ENCODE measurements around the gene ASB2. TPM values are rescaled to one million over a fixed set of nuclear protein-coding genes. Genes with fewer than 3 reads are reported as not detected.
A peak's percentile ranks its signal among the peaks of the same experiment; 100 is the strongest.

ASB2 gene
- total RNA-seq, 1 donor = 2.0 TPM

DNA sequence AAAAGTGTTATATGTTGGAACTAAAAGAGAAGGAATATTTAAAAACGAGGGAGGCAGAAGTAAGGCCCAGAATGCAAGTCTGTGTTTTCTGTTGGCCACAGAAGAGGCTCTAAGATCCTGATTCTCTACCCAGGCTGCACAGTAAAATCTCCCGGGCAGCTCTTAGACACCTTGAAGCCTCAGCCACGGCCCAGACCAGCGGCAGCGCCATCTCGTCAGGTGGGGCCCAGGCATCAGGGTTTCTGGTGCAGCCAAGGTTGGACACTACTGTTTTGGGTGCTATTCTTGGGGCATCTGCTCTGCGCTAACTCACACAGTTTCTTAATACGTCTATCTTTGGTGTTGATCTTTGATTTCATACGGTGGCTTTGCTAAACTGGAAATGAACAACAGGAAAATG is 32.4 kb downstream of the ASB2 start:
- H3K27me3 ChIP-seq (ENCODE audit: insufficient read depth, low read length) = no peaks in the 10 kb centered on the region
- H3K4me1 ChIP-seq (ENCODE audit: insufficient read depth, low read length) = peaks cover 11% of the 10 kb centered on the region
- H3K9me3 ChIP-seq (ENCODE audit: low read depth, low read length) = no peaks in the 10 kb centered on the region
- H3K4me3 ChIP-seq (ENCODE audit: low read length) = no peak overlapping the region

DNA sequence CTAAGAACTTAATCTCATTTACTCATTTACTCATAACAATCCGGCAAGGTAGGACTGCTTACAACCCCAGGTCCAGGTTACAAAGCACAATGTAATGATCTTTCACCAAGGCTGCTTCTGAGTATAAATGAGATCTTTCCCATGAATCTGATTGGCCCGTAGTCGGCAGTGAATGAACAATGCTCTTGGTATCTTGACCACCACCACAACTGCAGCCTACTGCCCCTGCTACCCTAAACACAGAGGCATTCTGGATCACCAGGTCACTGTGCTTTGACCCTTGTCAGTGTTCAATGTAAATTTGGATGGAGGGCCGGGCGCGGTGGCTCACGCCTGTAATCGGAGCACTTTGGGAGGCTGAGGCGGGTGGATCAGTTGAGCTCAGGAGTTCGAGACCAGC is 33.3 kb downstream of the ASB2 start:
- Histone ChIP-seq H3K9me3 (ENCODE audit: low read depth, low read length) (no peaks in the 10 kb centered on the region), H3K27me3 (ENCODE audit: insufficient read depth, low read length) (peaks cover 4% of the 10 kb centered on the region), H3K4me1 (ENCODE audit: insufficient read depth, low read length) (peaks cover 13% of the 10 kb centered on the region), H3K4me3 (ENCODE audit: low read length) (no peak overlapping the region)

DNA sequence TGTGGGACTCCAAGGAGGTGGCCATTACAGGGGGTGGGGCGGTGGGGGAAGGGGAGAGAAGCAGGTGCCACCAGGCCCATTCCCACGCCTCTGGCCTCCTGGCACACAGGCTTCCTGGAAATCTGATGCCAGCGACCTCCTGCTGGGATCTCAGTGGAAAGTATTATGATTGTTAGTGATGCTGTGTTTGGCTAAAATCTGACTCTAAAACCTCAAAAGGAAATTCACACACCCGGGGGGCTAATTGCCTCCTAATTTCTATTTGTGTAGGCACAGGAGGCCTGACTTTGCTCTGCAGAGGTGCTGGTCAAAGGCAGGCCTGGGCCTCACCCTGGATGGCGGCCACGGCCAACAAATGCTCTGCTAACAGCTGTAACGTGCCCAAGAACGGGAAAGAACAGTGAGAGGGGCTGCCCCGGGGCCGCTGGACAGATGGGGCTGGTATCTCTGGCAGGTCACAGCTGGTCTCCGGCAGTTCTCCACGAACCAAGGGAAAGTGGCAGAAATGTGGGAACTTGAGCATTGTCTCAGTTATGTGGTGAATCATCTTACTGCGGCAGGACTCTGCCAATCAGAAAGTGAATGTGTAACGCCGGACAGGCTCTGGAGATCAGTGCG is 35.0 kb downstream of the ASB2 start:
- no peak overlapping the region for H3K4me3 ChIP-seq (ENCODE audit: low read length)
- peaks cover 13% of the 10 kb centered on the region for H3K4me1 ChIP-seq (ENCODE audit: insufficient read depth, low read length)
- H3K9me3 ChIP-seq (ENCODE audit: low read depth, low read length) = no peaks in the 10 kb centered on the region
- peaks cover 4% of the 10 kb centered on the region for H3K27me3 ChIP-seq (ENCODE audit: insufficient read depth, low read length)

DNA sequence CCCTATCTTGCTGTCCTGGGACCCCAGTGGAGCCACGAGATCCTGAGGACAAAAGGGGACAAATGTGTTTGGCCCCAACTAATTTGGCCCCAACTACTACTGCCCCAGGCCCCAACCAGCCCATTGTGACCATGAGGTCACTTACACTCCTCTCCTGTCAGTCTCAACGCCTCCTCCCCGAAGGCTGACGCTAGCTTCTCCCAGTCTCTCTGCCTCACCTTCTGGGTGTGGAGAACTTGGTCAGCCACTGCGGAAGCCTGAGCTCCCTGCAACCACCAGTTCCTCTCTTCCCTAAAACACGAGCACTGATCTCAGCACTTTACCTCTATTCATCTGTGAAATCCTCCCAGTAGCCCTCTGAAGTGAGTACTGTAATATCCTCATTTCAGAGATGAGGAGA is 35.9 kb downstream of the ASB2 start:
- H3K27me3 ChIP-seq (ENCODE audit: insufficient read depth, low read length) = peaks cover 4% of the 10 kb centered on the region
- H3K9me3 ChIP-seq (ENCODE audit: low read depth, low read length) = no peaks in the 10 kb centered on the region
- no peak overlapping the region for H3K4me3 ChIP-seq (ENCODE audit: low read length)
- H3K4me1 ChIP-seq (ENCODE audit: insufficient read depth, low read length) = peaks cover 13% of the 10 kb centered on the region

DNA sequence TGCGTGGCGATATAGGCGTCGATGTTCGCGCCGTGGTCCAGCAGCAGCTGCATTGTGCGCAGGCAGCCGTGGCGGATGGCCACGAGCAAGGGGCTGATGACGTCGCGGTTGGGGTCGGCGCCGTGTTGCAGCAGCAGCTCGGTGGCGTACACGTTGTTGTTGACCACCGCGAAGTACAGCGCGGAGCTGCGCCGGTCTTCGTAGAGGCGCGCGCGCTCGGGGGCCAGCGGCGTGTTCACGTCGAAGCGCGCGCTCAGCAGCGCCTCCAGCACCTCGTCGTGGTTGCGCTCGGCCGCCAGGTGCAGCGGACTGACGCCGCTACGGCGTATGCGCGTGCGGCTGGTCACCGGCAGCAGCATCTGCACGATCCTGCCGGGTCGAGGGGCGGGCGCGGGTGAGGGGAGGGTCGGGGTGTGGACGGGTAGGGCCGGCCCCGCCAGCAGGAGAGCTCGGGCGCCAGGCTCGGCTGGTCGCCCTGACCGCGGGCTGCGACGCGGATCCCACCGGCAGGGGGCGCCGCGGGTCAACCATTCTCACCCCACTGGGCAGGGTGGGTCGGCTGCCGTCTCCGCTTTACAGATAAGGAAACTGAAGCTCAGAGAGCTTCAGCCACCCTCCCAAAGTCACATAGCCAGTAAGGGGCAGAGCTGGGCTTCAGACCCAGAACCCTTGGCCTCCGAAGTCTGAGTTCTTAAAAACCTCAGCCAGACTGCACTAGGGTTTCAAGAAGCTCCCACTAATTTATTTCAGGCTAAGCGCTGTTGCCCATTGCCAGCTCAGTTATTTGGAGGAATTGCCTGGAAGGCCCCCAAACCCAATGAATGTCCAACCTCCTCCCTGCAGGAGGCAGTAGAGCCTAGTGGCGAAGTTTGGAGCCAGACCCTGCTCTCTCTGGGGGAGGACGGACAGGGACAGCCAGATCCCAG is 36.8 kb downstream of the ASB2 start:
- no peaks in the 10 kb centered on the region for H3K9me3 ChIP-seq (ENCODE audit: low read depth, low read length)
- H3K4me3 ChIP-seq (ENCODE audit: low read length) = peak overlapping the region; percentile 10
- H3K4me1 ChIP-seq (ENCODE audit: insufficient read depth, low read length) = peaks cover 13% of the 10 kb centered on the region
- peaks cover 4% of the 10 kb centered on the region for H3K27me3 ChIP-seq (ENCODE audit: insufficient read depth, low read length)

DNA sequence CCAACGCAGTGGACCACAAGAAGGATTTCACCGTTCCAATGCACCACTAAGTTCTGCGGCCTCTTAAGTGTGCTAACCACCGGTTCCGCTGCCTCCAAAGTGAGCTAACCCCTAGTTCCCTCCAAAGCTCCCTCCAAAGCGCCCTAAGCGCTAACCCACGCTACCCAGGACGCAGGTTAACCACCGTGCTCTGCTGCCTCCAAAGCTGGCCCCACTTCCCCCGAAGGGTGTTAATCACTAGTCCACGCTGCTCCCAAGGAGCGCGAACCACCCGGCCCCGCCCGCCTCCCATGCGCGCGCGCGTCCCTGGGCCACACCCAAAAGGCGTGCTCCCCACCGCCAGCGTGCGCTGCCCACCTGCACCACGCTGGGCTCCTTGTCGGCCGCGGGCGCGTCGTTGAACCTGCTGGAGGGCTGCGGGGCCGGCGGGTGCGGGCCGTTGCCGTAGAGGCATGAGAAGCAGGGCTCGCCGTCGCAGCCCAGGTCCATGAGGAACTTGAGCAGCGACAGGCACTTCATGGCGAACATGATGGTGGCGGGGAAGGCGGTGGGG is 37.5 kb downstream of the ASB2 start:
- H3K27me3 ChIP-seq (ENCODE audit: insufficient read depth, low read length) = peaks cover 4% of the 10 kb centered on the region
- peaks cover 13% of the 10 kb centered on the region for H3K4me1 ChIP-seq (ENCODE audit: insufficient read depth, low read length)
- H3K9me3 ChIP-seq (ENCODE audit: low read depth, low read length) = no peaks in the 10 kb centered on the region
- no peak overlapping the region for H3K4me3 ChIP-seq (ENCODE audit: low read length)

DNA sequence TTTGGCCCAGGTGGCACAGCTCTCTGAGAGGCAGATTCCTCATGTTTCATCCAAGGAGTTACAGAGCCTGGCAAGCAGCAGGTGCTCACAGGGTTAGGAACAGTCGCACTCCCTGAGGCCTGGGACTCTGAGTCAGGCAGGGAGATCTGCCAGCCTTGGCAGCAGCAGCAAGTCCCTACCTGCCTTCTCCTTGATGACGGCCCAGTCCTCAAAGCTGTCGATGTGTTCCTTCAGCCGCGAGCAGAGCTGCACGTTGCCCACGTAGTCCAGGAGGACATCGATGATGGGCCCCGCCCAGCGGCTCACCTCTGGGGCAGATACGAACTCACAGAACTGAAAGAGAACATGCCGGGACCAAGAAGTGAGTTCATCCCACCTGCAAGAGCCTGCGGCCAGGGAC is 38.9 kb downstream of the ASB2 start:
- Histone ChIP-seq H3K4me3 (ENCODE audit: low read length) (no peak overlapping the region), H3K9me3 (ENCODE audit: low read depth, low read length) (no peaks in the 10 kb centered on the region), H3K27me3 (ENCODE audit: insufficient read depth, low read length) (peaks cover 4% of the 10 kb centered on the region), H3K4me1 (ENCODE audit: insufficient read depth, low read length) (peaks cover 13% of the 10 kb centered on the region)

DNA sequence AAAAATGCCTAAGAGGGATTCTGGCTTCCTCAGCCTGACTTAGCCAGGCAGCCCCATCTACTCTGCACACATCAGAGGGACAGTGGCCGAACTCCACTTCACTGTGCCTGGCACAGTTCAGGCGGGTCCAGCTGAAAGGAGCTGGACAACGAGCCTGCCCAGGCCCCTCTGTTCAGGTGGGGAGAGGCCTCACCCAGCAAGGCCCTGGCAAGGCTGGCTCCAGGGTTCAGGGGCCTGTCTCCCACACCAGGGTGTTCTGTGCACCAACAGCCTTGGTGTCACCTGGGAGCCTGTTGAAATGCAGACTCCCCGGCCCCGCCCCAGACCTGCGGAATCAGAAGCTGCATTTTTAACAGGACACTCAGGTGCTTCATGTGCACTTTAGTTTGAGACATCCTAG is 39.4 kb downstream of the ASB2 start:
- H3K4me3 ChIP-seq (ENCODE audit: low read length) = no peak overlapping the region
- H3K4me1 ChIP-seq (ENCODE audit: insufficient read depth, low read length) = peaks cover 13% of the 10 kb centered on the region
- no peaks in the 10 kb centered on the region for H3K9me3 ChIP-seq (ENCODE audit: low read depth, low read length)
- H3K27me3 ChIP-seq (ENCODE audit: insufficient read depth, low read length) = peaks cover 4% of the 10 kb centered on the region

DNA sequence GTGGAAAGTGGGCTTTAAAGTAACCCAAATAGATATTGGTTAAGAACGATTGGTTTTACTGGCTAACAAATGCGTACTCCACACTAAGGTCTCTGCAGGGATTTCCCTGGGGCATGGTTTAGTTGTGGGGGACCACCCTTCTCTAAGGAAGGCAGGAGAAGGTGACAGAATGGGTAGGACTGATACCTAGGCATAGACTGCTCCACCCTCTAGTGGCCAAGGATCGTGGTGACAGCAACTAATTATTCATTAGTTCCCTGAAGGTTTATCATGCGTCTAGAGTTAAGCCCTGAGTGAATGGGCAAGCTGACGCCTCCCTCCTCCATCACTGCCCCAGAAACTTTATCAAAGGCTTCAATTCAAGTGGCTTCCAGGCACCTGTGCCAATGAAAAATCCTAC is 40.1 kb downstream of the ASB2 start:
- Histone ChIP-seq H3K27me3 (ENCODE audit: insufficient read depth, low read length) (peaks cover 4% of the 10 kb centered on the region), H3K4me3 (ENCODE audit: low read length) (no peak overlapping the region), H3K4me1 (ENCODE audit: insufficient read depth, low read length) (peaks cover 13% of the 10 kb centered on the region), H3K9me3 (ENCODE audit: low read depth, low read length) (no peaks in the 10 kb centered on the region)

DNA sequence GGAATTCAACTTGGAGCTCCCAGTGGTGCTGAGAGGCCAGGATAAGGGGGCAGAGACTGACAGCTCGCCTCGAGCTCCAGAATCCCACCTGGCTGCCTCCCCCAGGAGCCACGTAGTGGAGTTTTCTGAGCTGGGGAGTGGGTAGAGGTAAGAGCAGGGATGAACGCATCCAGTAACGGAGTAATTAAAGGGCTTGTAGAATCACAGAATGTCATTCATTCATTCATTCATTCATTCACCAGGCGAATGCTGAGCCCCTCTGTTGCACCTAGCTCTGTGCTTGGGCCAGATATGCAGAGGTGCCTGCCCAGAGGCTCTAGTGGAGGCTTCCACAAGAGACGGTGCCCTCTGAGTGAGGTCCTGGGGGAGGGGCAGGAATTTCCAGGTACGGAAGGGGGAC is 41.2 kb downstream of the ASB2 start:
- no peak overlapping the region for H3K4me3 ChIP-seq (ENCODE audit: low read length)
- no peaks in the 10 kb centered on the region for H3K9me3 ChIP-seq (ENCODE audit: low read depth, low read length)
- H3K27me3 ChIP-seq (ENCODE audit: insufficient read depth, low read length) = peaks cover 4% of the 10 kb centered on the region
- peaks cover 12% of the 10 kb centered on the region for H3K4me1 ChIP-seq (ENCODE audit: insufficient read depth, low read length)

DNA sequence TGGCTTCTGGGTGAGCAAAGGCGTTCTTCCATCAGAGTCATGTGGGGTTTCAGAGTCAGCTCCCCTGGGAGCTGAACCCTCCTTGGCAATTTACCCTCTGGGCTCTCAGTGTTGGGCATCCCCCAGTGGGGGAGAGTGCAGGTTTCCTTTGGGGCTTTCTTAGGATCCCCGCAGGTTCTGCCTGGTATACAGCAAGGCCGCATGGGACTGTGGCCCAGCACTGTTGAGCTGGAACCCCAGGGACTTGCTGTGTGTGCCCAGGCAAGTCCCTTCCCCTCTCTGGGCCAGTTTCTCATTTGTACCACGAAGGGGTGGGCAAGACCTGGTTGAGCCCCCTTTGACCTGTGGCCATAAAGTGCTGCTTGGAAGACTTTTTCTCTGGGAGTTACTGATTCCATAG is 43.7 kb downstream of the ASB2 start:
- H3K9me3 ChIP-seq (ENCODE audit: low read depth, low read length) = no peaks in the 10 kb centered on the region
- no peaks in the 10 kb centered on the region for H3K4me1 ChIP-seq (ENCODE audit: insufficient read depth, low read length)
- no peak overlapping the region for H3K4me3 ChIP-seq (ENCODE audit: low read length)
- H3K27me3 ChIP-seq (ENCODE audit: insufficient read depth, low read length) = no peaks in the 10 kb centered on the region

DNA sequence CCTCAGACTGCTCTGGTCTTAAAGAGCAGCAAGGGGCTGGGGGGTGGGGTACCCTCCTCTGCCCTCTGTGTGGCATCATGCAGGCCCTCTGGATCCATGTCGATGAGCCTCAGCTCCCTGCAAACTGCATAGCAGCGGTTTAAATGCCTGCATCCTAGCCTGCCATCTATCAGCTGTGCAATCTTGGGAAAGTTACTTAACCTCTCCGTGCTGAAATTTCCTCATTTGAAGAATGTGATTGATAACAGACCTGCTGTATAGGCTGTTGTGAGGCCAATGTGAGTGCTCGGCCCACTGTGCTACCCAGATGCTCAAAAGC is 45.4 kb downstream of the ASB2 start:
- Histone ChIP-seq H3K4me3 (ENCODE audit: low read length) (no peak overlapping the region), H3K4me1 (ENCODE audit: insufficient read depth, low read length) (no peaks in the 10 kb centered on the region), H3K27me3 (ENCODE audit: insufficient read depth, low read length) (no peaks in the 10 kb centered on the region), H3K9me3 (ENCODE audit: low read depth, low read length) (no peaks in the 10 kb centered on the region)

DNA sequence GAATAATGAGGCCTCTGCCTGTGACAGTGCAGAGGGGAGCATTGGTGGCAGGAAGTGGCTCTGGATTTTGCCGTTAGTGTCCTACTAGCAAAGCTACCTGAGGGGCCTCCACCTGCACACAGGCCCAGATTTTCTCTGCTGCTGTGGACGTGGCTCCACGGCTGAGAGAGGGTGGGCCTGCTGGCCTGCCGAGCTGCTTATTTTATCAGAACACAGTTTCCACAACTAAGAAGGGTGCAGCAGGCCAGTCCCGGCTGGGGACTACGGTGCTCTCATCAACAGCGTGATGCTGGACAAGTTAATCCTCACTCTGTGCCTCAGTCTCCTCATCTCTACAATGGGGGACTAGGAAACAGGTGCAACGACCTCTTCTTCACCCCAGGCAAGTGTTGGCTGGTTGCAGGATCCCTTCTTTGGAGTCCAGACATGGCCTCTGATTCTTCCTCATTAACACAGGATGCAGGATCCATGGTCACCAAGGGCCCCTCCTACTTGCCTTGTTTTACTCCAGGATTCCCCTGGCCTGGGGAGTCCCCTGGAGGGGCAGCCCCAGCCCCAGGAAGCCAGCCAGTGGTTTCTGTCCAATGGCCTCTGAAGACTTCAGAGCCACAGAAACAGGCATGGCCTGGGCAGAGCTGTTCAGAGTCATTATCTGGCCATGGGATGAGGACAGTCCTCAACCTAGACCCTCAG is 45.9 kb downstream of the ASB2 start:
- Histone ChIP-seq H3K27me3 (ENCODE audit: insufficient read depth, low read length) (no peaks in the 10 kb centered on the region), H3K4me1 (ENCODE audit: insufficient read depth, low read length) (no peaks in the 10 kb centered on the region), H3K4me3 (ENCODE audit: low read length) (no peak overlapping the region), H3K9me3 (ENCODE audit: low read depth, low read length) (no peaks in the 10 kb centered on the region)

DNA sequence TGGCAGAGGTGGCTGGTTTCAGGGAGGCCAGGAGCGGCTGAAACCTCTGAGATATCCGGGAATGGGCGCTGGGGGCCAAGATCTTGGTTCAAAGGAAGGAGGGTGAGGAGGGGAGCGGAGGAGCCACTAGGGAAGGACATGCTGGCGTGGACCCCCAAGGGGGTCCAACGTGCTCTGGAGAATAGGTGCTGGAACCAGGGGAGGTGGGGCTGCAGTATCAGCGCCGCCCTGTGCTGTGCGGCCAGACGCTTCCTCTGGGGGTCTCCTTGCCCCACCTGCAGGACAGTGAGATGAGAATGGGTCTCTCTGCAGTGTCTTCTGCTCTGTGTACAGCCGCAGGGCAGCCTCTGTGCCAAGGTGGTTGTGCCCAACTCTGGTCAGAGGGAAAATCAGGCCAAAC is 46.7 kb downstream of the ASB2 start:
- H3K27me3 ChIP-seq (ENCODE audit: insufficient read depth, low read length) = no peaks in the 10 kb centered on the region
- no peaks in the 10 kb centered on the region for H3K9me3 ChIP-seq (ENCODE audit: low read depth, low read length)
- no peak overlapping the region for H3K4me3 ChIP-seq (ENCODE audit: low read length)
- H3K4me1 ChIP-seq (ENCODE audit: insufficient read depth, low read length) = no peaks in the 10 kb centered on the region

DNA sequence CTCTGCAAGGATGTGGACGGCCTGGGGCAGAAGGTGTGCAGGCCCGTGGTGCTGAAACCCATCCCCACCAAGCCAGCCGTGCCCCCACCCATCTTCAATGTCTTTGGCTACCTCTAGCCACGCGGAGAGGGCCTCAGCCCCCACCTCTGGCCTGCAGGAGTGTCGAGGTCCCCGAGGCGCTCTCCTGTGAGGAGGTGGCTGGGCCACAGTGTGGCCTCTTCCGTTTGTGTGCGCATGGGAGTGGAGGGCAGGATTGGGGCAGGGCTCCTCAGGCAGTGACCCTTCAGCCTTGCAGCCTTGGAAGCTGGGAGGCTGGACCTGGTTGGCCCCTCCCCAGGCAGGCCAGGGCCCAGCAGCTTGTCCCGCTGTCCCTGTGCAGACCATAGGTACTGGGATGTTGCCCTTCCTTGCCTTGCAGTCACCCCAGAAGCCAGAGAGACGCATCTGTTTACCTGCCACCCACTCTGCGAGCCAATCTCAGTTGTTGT is 47.3 kb downstream of the ASB2 start:
- H3K9me3 ChIP-seq (ENCODE audit: low read depth, low read length) = no peaks in the 10 kb centered on the region
- no peaks in the 10 kb centered on the region for H3K27me3 ChIP-seq (ENCODE audit: insufficient read depth, low read length)
- no peaks in the 10 kb centered on the region for H3K4me1 ChIP-seq (ENCODE audit: insufficient read depth, low read length)
- H3K4me3 ChIP-seq (ENCODE audit: low read length) = no peak overlapping the region
